ENCODE results near the gene TRIM32.
A peak's percentile ranks its signal among the peaks of the same experiment; 100 is the strongest.

The TRIM32 gene

DNA sequence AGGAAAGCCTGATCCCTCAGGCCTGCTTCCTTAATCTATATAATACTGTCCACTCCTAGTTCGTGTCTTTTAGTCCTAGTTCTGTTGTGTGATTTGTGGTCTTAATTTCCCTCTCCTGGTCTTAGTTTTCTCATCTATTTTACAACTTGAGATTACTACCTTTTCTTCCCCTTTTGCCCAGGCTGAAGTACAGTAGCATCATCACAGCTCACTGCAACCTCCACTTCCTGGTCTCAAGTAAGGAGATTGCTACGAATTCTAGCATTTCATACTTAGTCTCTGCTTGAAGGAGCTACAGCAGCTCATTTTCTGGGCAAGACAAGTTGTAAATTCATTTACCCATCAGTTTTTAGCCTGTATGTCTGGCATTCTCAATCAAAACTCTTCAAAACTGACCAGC lies 5.5 kb downstream of the TRIM32 start:
- CTCF ChIA-PET: no interaction called here
- TF ChIP-seq, protein P1, sequence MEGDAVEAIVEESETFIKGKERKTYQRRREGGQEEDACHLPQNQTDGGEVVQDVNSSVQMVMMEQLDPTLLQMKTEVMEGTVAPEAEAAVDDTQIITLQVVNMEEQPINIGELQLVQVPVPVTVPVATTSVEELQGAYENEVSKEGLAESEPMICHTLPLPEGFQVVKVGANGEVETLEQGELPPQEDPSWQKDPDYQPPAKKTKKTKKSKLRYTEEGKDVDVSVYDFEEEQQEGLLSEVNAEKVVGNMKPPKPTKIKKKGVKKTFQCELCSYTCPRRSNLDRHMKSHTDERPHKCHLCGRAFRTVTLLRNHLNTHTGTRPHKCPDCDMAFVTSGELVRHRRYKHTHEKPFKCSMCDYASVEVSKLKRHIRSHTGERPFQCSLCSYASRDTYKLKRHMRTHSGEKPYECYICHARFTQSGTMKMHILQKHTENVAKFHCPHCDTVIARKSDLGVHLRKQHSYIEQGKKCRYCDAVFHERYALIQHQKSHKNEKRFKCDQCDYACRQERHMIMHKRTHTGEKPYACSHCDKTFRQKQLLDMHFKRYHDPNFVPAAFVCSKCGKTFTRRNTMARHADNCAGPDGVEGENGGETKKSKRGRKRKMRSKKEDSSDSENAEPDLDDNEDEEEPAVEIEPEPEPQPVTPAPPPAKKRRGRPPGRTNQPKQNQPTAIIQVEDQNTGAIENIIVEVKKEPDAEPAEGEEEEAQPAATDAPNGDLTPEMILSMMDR (IDR thresholded peaks at IDR 0.05; ENCODE audit: insufficient read depth, low read length, missing control alignments): no peak
- no peak for DNase-seq (ENCODE audit: low read depth, low spot score)
- POLR2A ChIA-PET: no interaction called here
- H3K4me3 ChIP-seq (ENCODE audit: low read depth, low read length): no peak overlapping the region

DNA sequence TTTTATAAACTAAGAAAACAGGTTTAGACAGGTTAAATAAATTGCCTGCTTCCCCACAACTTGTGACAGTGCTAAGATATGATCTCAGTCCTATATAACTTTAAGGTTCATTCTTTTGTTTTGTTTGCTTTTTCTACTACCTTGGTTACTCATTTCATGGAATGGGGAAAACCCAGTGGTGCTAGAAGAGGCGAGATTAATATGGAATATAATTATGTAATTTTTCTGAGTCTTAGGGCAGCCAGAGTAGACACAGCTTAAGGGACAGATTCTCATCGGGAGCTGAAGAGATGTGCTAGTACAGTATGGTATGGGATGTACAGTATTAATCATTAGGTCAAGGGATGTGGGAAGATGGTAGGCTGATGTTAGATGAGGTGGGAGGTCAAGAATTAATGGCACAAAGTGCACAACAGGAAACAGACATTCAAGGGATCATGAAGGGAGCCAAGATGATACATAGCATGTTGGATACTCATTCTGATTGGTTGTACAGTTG lies 6.2 kb downstream of the TRIM32 start:
- no peak overlapping the region for H3K4me3 ChIP-seq (ENCODE audit: low read depth, low read length)
- no peak for DNase-seq (ENCODE audit: low read depth, low spot score)
- TF ChIP-seq, protein P1 (IDR thresholded peaks at IDR 0.05; ENCODE audit: insufficient read depth, low read length, missing control alignments): no peak
- POLR2A ChIA-PET: no interaction called here
- CTCF ChIA-PET: interaction anchor here (0.7 to 1.5 kb wide), 2 partner anchors 23 to 168 kb away, joined by 3 to 5 read pairs; no protein-coding TSS in a partner anchor

DNA sequence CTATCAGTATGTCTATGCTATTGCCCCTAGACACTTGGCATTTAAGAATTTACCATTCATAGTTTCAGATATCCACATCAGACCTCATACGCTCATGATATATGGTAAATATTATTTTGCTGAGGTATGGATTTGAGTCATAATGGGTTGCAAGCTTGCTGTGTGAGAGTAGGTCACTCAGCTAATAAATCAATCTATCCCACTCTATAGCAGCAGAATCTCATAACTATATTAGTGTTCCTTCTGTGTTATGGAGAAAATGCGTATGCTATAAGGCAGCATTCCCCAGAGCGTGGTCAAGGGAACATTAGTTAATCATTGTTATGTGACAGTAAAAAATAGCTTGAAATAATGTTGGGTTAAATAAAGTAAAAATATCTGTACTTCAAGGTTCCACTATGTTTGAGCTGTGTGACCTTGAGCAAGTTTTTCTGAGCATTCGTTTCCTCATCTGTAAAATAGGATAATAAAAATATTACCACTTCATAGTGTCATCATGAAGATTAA lies 7.7 kb downstream of the TRIM32 start:
- TF ChIP-seq, protein P1 (IDR thresholded peaks at IDR 0.05; ENCODE audit: insufficient read depth, low read length, missing control alignments): no peak
- no peak overlapping the region for H3K4me3 ChIP-seq (ENCODE audit: low read depth, low read length)
- DNase-seq (ENCODE audit: low read depth, low spot score): no peak
- POLR2A ChIA-PET: interaction anchor here (1.7 kb wide), 1 partner anchor 8 kb away, joined by 7 read pairs; the partner anchor contains the start of gene TRIM32
- CTCF ChIA-PET: no interaction called here

DNA sequence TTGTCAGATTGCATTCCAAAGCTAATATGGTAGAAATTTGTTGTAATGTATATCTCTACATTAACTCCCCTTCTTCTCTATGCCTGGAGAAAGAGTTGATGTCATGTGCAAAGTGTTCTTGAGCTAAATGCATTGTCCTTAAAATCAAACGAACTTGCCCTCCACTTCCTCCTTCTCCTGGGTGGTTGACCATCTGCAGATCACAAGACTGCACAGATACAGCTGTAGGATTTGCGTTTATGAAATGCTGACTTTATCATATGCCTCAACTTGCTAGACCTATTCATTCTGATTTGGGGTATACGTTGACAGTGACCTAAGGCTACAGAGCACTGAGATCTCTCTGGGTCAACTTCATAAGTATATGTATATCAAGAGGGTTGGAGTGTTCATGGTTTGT lies 8.3 kb downstream of the TRIM32 start:
- CTCF ChIA-PET: no interaction called here
- H3K4me3 ChIP-seq (ENCODE audit: low read depth, low read length): no peak overlapping the region
- POLR2A ChIA-PET: interaction anchor here (1.7 kb wide), 1 partner anchor 9 kb away, joined by 7 read pairs; the partner anchor contains the start of gene TRIM32
- TF ChIP-seq, protein P1 (IDR thresholded peaks at IDR 0.05; ENCODE audit: insufficient read depth, low read length, missing control alignments): no peak
- no peak for DNase-seq (ENCODE audit: low read depth, low spot score)

DNA sequence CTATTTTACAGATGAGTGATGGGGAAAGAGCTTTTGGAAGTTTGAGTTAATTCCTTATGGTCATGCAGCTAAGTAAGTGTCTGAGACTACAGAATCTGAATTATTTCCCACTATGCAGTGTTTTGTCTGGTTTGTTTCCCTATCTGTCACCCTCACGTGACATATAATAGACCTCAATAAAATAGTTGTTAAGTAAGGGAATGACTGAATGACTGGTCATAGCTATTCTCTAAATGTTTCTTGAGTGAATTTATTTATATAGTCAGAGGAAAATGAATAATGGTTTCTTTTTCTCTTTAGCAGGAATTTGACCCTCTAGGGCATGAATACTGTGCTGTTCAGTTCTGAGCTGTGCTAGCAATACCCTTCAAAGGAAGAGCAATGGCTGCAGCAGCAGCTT lies 10.3 kb downstream of the TRIM32 start:
- DNase-seq (ENCODE audit: low read depth, low spot score): peak; percentile 75
- TF ChIP-seq, protein P1 (IDR thresholded peaks at IDR 0.05; ENCODE audit: insufficient read depth, low read length, missing control alignments): no peak
- CTCF ChIA-PET: interaction anchor here (1.0 kb wide), 1 partner anchor 40 kb away, joined by 3 read pairs; no protein-coding TSS in a partner anchor
- POLR2A ChIA-PET: interaction anchor here (1.5 kb wide), 1 partner anchor 11 kb away, joined by 14 read pairs; the partner anchor contains the start of gene TRIM32
- H3K4me3 ChIP-seq (ENCODE audit: low read depth, low read length): no peak overlapping the region

DNA sequence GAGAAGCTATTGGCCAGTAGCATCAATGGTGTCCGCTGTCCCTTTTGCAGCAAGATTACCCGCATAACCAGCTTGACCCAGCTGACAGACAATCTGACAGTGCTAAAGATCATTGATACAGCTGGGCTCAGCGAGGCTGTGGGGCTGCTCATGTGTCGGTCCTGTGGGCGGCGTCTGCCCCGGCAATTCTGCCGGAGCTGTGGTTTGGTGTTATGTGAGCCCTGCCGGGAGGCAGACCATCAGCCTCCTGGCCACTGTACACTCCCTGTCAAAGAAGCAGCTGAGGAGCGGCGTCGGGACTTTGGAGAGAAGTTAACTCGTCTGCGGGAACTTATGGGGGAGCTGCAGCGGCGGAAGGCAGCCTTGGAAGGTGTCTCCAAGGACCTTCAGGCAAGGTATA lies 10.8 kb downstream of the TRIM32 start:
- H3K4me3 ChIP-seq (ENCODE audit: low read depth, low read length): no peak overlapping the region
- ChIA-PET CTCF (interaction anchor here (0.9 to 1.0 kb wide), 2 partner anchors 39 to 1107 kb away, joined by 3 read pairs; no protein-coding TSS in a partner anchor), POLR2A (interaction anchor here (1.5 kb wide), 1 partner anchor 11 kb away, joined by 14 read pairs; the partner anchor contains the start of gene TRIM32)
- no peak for DNase-seq (ENCODE audit: low read depth, low spot score)
- TF ChIP-seq, protein P1 (IDR thresholded peaks at IDR 0.05; ENCODE audit: insufficient read depth, low read length, missing control alignments): no peak
